WI38 (cell line): ENCODE data around the gene BCAS3.

Source experiments
- H3K4me3 ChIP-seq: 2 replicates; pipeline ENCODE4 v1.5.1; 2011; ENCODE audit warnings: low read depth, mild to moderate bottlenecking, control low read depth, low read length
- TF ChIP-seq, protein P1 (sequence below): IDR thresholded peaks from 2 replicates; pipeline ENCODE4 v1.5.1; 2012; ENCODE audit warnings: low read depth, mild to moderate bottlenecking, control low read depth, low read length

The BCAS3 gene

DNA sequence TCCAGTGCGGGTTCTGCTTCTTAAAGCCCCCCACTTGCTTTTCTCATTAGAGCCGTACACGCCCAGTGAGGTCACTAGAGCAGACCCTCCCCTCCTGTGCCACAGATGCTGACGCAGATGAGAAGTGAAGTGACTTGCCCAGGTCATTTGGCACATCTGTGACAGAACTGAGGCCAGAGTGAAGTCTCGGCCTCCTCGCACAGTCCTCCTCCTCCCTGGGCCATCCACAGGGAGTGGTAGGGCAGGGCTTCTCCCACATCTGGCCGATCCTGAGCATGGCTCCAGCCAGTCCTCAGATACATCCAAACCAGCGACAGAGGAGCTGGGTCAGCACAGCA, 706.7 kb downstream of the BCAS3 start:
- TF ChIP-seq, protein P1, sequence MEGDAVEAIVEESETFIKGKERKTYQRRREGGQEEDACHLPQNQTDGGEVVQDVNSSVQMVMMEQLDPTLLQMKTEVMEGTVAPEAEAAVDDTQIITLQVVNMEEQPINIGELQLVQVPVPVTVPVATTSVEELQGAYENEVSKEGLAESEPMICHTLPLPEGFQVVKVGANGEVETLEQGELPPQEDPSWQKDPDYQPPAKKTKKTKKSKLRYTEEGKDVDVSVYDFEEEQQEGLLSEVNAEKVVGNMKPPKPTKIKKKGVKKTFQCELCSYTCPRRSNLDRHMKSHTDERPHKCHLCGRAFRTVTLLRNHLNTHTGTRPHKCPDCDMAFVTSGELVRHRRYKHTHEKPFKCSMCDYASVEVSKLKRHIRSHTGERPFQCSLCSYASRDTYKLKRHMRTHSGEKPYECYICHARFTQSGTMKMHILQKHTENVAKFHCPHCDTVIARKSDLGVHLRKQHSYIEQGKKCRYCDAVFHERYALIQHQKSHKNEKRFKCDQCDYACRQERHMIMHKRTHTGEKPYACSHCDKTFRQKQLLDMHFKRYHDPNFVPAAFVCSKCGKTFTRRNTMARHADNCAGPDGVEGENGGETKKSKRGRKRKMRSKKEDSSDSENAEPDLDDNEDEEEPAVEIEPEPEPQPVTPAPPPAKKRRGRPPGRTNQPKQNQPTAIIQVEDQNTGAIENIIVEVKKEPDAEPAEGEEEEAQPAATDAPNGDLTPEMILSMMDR = no peak
- no peak overlapping the region for H3K4me3 ChIP-seq

DNA sequence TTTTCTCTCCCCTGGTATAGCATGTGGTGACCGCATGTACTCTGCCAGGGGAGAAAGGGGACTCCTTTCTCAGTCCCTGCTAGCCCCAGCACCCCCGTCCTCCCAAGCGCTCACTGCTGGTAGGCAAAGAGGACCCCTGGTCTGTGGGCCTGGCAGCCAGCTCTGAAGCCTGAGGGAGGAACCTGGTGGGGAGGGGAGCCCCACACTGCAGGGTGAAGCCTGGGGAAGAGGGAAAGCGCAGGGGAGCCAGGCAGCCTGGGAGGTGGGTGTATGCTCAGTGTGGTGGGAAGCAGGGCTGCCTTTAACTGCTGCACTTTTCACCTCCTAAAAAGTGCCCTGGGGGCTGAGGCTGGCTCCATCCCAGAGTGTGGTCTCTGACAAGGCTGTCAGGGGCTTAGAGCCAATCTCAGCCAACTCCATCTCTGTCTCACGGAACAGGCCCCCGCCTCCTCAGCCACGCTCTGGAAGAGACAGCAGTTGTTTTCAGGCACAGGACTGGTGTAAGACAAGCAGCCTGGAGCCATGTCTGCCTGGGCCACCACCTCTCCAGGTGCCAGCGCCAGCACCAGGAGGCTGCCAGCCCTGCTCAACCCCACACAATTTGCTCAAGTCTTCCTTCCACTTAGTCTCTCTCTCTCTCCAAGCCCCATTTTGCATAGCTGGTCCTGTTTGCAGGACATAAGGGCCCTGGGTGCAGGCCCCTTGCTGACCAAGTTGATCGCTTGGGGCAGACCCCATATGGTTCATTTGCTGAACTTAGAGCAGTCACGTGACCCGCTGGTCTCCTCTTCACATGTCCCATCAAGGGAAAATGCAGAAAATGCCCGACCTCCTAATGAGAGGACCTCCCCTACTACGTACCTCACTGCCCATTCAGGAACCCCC, 707.3 kb downstream of the BCAS3 start:
- TF ChIP-seq, protein P1 = no peak
- no peak overlapping the region for H3K4me3 ChIP-seq

DNA sequence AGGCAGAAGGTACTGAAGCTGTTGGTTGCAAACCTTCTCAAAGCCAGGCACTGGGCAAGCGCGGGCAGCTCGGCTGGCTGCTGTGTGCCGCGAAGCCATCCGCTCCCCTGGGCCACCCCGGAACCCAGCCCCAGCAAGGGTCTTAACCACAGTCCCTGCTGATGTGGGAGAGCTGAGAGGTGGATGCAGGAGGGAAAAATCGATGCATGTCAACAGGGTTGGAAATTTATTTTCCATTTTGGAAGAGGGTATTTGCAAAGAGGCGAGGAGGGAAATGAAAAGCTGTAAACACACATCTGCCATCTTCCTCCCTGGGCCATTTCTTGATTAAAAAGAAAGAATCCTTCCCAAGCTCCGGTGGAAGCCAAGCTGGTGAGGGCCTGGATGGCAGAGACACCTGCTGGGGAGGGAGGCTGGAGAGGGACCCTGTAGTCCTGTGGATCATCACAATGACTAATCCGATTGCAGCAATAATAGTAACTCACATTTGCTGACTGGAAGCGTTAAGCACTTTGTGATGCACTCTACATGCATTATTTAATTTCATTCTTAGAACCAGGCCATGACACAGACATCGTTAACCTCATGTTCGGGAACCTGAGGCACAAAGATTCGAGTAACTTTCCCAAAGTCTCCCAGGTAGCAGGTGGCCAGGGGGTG, 708.1 kb downstream of the BCAS3 start:
- TF ChIP-seq, protein P1 = no peak
- H3K4me3 ChIP-seq = no peak overlapping the region

DNA sequence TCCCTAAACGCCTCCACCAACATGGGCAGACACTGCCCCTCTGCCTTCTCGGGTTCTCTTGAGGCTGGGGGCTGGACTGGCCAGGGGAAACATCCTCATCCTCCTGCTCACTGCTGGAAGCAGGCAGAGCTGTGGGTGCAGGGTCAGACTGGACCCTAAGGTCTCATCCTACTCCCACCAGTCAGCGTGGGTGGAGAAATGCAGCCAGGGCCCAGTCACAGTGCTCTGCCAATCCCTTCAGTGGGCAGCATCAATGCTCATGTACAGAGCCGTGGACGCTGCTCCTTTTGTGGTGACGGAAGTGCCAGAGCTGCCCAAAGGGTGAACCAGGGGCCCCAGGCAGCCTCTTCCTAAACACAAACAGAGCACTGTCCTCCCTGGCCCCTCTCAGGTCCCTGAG, 708.6 kb downstream of the BCAS3 start:
- TF ChIP-seq, protein P1 = no peak
- H3K4me3 ChIP-seq = no peak overlapping the region

DNA sequence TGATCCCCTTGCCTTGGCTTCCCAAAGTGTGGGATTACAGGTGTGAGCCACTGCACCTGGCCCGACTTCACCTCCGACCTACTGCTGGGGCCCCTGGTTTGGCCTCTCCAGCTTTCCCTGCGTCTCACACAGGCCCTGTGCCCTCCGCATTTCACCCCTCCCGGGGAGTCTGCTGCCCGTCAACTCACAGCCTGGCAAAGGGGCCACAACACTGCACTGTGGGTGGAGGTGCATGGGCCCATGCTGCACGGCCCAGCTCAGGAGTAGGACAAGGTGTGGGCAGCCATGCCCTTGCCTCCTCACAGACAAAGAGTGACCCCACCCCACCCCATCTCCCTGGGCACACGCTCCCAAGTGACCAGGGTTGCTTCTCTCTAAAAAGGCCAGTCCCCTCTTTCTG, 709.4 kb downstream of the BCAS3 start:
- no peak overlapping the region for H3K4me3 ChIP-seq
- TF ChIP-seq, protein P1 = no peak

DNA sequence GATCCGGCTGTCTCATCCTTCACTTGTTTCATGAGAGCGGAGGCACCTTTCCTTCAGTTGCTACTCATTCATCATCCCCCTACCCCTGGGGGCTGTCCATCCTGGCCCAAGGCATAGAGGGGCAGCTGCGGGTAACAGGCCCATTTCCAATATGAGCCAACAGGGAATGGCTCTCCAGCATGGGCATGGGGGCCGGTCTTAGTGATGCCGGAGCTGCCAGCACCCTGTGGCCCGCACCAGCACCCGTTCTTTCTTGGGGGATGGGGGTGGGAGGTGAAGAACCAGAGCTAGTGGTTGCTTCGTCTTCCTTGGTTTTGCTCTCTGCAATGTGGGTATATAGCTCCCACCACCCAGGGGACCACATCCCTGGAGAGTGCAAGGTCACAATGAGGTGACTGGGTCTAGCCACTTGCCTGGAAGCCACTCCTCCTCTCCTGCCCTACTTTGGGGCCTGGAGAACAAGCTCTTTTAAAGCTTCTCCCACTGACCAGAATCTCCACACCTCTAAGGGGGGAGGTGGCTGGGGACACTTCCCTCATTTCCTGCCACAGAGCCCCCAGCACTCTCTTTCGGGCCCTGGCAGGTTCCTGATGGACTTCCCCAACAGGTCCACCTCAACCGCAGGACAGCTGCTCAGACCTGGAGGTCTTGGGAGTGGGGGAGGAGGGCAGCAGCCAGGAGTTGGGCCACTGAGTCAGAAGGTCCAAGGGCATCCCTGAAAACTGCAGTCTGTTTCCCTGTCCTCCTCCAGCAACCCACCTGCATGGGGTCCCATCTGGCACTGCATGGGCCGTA, 710.1 kb downstream of the BCAS3 start:
- TF ChIP-seq, protein P1 = no peak
- no peak overlapping the region for H3K4me3 ChIP-seq
